HG02870 (cell line): ENCODE results near the gene DSCAML1.

Experiments used
- ATAC-seq: cut with Tn5 transposase; IDR thresholded peaks from one replicate; pipeline ENCODE4 v1.9.1; 2021; ENCODE audit warnings: mild to moderate bottlenecking, moderate library complexity; ENCODE audit not compliant: unreplicated experiment

DSCAML1 gene

DNA sequence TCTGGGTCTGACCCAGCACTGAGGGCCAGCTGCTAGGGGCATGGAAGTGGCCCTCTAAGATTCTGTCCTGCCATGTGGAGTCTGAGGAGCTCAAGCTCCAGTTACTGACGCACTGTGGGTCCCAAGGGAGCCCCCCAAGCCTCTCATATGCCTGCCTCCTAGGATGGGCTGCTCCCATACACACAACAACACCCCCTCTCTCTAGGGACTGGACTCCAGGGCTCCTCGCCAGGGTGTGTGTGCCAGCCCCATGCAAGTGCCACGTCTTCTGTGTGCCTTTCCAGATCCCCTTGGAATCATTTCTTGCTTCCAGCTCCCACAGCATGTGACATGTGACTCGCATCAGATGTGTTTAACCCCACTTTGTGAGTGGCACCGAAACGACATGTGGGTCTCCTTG, 234.9 kb downstream of the DSCAML1 start:
- no peak for ATAC-seq

DNA sequence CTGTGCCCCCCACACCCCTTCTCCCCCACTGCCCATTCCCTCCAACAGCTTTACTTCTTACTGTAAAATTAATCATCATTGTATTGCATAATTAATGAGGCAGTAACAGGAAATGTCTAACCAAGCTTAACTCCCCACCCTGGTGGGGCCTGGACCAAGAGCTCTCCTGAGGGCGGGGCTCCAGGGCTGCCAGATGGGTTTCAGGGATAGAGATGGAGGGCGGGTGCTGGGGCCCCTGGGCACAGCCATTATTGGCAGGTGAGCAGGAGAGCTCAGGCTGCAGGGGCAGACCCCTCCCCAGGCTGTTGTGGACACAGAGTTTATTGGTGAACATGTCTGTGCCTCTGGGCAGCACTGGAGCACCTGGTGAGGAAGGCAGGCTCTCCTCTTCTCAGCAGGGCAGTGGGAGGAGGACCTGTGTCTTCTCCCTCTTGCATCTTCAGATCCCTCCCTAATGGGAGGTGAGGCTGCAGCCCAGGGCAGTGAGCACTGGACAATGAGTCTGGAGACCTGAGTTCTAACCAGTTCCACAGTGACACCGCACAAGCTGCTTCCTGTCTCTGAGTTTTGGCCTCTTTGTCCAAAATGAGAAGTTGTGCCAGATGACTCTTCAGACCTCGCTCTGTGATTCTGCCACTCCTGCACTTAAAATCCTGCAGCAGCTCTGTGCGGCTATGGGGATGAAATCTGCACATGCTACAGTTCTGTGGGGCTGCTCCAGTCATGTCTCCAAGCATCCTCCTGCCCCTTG, 236.1 kb downstream of the DSCAML1 start:
- ATAC-seq, result no peak

GRCh38 chr11:117559698-117560097, 237.3 kb downstream of the DSCAML1 start:
- ATAC-seq, result no peak

DNA sequence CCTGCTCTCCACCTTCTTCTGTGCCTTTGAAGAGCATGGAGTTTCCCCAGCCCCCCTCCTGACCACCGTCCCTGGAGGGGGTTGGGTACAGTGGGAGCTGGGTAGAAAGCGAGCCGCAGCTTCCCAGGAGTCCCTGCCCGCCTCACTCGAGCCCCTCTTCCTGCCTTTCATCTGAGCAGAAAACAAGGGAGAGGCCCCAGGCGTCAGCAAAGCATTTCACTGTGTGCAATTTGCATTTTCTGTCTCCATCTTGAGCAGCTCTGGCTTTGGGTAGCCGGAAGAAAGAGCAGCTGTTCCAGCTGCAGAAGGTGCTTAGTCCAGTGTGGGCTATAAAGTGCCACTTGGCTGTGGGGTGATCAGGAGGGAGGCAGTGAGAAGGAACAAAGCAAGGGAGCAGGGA, 239.7 kb downstream of the DSCAML1 start:
- no peak for ATAC-seq

DNA sequence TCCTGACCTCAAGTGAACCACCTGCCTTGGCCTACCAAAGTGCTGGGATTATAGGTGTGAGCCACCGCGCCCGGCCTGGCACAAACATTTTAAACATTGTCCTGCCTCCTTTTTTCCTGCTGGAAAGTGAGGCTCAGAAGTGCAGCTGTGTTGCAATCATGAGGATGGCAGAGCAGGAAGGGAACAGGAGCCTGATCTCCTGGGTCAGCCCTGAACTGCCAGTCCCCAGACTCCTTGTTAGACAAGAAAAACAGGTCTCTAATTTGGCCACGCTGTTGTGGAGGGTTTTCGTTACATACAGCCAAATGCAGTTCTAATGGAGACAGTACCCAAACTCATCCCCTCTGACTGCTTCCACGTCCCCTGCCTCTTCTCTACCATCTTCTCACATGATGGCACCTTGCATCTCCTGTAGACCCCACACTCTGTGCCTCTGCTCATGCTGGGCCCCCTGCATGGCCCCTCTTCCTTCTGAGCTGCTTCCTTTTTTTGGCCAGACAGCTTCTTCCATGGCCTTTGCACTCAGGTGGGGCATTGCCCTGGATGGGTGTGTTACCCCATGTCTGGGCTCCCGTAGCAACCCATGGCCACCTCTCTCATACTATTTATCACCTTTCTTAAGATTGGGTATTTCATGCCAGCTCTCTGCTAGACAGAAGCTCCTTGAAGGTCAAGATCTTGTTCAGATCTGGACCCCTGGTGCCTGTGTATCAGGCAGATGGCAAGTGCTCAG, 242.2 kb downstream of the DSCAML1 start:
- no peak for ATAC-seq

DNA sequence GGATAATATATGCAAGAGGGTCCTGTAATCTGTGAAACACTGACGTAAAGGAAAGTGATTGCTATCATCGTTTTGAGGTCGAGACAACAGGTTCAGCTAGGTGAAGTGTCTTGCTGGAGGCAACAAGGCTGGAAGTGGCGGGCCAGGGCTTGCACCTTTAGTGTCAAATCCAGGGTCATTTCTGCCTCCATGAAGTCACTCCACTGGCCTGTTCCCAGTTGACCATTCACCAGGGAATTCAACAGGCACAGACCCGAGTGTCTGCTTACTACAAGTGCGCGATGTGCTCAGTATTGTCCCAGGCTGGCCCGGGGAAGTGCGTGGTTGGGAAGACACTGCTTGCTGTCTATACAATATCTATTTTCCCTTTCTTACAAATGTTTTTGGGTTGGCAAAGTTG, 244.4 kb downstream of the DSCAML1 start:
- no peak for ATAC-seq

- no peak for ATAC-seq
Observed at GRCh38 chr11:117551761-117552343, 245.2 kb downstream of the DSCAML1 start.

DNA sequence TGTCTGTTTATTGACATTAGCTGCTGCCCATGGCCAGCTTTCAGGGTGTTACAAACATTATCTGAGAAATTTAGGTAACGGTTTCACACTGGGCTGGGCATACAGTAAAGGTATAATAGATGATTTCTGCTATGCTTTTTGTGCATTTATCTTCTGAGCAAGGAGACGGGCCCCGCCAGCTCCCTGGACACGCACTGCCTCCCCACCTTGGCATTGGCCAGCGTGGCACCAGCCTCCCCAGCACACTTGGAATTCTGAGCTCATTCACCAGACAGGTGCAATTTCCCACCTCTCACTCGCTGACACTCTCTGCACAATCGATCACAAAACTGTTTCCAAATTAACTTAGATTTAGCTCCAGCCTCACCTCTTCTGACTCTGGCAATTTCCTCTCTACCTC, 246.6 kb downstream of the DSCAML1 start:
- no peak for ATAC-seq

DNA sequence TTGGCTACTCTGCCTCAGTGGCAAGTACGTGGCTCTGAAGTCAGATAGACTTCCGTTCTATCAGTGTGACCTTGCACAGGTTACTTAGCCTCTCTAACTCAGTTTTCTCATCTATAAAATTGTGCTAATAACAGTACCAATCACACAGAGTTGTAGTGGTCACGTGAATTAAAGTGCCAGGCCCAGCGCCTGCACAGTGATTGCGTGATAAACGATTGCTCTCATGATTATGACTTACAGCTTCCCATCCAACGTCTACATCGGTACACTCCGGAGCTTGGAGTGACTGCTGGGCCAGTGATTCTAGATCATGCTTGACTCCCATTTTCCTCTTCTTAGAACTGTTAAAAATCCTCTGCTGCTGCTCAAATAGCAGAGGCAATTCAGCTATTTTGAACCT, 247.6 kb downstream of the DSCAML1 start:
- no peak for ATAC-seq

GRCh38 chr11:117548876-117549275, 248.1 kb downstream of the DSCAML1 start:
- no peak for ATAC-seq

DNA sequence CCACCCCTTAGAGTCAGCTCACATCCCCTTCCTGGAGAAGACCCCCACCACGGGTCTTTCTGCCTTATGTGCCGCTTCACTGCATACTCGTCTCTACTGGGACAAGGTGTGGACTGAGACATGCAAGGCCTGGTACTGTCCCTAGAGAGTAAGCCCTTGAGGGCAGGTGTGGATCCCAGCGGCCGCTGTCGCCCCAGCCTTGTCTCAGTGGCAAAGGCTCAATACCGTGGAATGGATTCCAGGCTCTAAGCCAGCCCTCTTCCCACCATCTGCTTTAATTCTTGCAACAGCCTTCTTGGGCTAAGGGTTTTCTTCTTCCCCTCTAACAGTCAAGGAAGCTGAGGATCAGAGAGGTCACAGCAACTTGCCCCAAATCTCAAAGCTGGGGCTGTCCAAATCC, 249.1 kb downstream of the DSCAML1 start:
- no peak for ATAC-seq

GRCh38 chr11:117547195-117547850, 249.7 kb downstream of the DSCAML1 start:
- ATAC-seq, result no peak

GRCh38 chr11:117546431-117547194, 250.4 kb downstream of the DSCAML1 start:
- no peak for ATAC-seq

- no peak for ATAC-seq
Observed at GRCh38 chr11:117545706-117546105, 251.3 kb downstream of the DSCAML1 start.

- ATAC-seq, result no peak
Observed at GRCh38 chr11:117544130-117544800, 252.8 kb downstream of the DSCAML1 start.

DNA sequence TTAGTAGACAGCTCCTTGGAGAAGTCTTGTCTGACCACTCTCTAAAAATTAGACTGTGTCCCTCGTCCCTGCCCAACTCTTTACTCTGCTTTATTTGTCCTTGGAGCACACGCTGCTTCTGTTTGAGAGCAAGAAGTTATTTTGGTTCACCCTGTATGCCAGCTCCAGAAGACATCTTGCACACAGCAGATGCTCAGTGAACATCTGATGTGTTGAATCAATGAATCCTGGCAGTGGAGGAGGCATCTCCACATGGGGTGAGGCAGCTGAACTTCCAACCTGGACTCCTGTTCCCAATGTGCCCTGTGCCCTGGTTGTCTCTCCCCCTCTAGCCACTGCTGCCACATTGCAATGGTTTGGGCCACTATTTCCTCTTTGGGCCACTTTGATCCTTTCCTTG, 255.8 kb downstream of the DSCAML1 start:
- ATAC-seq, result no peak

GRCh38 chr11:117538263-117539135, 258.5 kb downstream of the DSCAML1 start:
- ATAC-seq, result no peak

- ATAC-seq, result no peak
Observed at GRCh38 chr11:117535850-117536411, 261.1 kb downstream of the DSCAML1 start.
